NOMO-1 (cell line): ENCODE results near the gene SMIM20.

Experiments
- DNase-seq, 2 experiments: peaks; one replicate each; lab custom pipeline; 2025; ENCODE audit not compliant: unreplicated experiment in 2 of 2; lab: John Stamatoyannopoulos, UW

Gene SMIM20

DNA sequence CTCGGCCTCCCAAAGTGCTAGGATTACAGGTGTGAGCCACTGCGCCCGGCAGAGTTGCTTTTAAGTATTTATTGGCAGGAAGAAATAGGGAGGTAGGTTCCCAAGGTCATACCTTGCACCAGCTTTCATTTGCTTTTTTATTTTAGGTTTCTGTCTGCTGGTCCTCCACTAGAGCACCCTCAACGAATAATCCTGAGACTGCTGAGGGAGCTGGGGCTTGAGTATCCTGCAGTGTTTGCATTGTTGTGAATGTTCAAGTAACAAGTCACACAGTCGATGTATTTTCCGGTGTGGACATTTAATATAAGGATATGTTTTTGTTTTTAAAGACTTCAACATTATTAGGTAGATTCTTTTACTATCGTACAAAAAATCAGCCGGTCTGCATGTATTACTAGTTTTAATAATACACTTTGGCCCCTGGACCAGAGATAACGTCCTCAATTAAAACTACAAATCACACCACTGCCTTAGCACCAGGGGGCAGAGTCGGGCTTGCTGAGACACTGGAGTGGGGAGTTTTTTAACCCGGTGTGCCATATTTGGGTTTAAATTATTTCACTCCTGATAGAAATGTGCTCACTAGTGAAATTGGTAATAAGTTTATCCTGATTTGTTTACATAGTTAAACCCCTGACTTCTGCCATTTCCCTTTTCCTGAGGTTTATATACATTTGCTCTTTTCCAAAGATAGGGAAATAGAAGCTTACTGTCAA, 11.6 kb downstream of the SMIM20 start:
- peak; percentile 6 to 19 for DNase-seq

DNA sequence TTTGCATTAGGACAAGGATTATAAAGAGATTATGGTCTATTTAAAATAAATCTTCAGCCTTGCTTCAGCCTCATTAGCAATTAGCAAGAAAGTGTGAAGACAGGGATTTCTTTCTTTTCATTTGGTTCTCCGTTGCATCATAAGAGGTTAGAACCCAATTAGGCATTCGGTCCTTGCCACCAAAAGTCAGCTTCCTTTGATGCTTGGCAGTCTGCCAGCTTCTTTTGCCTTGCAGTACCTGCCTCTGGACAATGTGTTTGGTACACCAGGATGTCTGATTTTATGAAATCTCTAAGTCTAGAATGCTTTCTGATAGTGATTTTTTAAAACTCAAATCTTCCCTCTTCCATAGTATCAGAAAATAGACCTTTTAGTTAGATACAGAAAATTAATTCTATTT, 12.4 kb downstream of the SMIM20 start:
- DNase-seq, result no peak

DNA sequence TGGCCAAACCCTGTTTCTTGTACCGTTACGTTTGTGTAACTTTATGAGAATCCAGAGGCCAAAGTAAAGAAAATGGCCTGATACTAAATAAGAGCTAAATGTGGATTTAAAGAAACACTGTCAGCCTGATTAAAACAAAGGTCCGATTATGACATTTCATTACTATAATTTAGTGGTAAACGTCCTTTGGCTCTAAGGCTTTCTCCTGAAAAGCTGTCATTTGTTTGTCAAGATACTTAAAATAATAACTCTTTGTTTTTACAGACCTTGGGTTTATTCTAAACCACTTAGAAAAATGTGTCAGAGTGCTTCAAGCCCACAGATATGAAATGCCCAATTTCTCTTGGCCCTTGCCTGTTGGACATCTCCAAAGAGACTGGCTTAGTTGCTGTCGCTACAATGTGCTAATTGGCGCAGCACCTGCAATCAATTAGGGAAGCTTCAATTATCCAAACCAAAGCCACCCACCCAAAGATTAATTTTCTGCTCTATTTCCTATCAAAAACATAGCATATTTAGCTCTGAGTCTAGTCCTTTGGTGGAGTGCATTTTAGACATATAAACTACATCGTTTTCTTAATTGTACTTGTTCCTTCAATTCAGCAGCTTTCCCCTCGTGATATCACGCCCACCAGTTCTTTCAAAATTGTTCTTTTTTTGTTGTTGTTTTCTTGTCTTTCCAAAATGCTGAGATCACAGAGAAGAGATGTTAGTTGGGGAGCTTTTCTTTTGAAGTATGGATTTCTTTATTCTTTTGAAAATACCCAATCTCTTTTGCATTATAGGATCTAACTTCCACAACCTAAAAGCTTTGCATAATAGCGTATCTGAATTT, 13.6 kb downstream of the SMIM20 start:
- no peak for DNase-seq

DNA sequence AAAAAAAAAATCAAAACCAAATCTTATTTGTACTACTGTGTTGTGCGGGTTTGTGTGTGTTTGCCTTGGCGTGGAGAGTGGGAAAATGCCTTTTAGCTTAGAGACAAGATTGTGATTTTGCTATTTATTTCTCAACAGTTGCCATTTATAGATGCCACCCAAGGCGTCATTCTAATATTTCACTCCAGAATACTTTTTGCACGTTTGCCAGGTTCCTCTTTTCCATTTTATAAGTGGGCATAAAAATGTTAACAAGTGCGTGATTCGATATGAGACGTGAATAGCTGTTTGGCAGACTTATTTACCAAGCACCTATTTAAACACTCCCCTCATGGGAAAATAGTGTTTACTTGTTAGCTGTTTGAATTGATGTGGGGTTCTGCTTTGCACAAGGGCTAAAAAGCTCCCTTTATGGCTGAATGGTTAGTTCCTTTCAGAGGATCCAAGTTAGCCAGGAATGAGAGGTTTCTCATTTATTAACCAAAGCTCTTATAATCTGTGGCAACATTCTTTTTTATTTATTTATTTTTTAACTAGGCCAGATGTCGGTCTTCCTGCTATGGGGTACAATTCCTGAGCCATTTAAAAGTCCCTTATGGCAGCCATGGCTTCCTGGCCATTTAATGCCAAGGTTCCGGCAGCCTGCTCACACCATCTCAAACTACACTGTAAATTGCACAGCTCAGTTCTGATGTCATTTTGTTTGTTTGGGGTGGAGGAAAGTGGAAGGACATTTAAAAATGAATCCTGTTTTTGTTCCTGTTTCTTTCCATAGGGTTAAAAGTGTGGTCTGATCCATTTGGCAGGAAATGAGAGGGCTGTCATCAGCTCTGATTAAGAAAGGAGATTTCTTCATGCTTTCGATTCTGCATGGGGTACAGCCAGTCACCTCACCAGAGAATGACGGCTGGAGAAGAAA, 14.6 kb downstream of the SMIM20 start:
- peak; percentile 58 to 84 for DNase-seq

DNA sequence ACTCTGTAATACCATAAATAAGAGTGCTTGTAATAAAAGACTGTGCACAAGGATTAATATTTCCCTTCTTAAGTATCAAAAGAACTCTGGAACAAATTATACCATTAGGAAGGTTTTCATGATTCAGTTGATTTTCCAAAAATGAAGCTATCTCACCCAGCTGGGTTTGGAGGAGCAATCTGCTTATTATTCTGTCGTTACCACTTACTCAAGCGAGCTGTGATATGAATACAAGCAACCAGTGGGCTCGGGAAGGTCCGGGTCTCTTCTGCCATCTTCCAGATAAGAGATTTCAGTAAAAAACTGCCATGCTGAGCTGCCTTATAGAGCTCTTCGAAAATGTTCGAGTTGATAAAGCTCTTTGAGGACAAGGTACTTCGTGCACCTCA, 15.3 kb downstream of the SMIM20 start:
- no peak for DNase-seq

DNA sequence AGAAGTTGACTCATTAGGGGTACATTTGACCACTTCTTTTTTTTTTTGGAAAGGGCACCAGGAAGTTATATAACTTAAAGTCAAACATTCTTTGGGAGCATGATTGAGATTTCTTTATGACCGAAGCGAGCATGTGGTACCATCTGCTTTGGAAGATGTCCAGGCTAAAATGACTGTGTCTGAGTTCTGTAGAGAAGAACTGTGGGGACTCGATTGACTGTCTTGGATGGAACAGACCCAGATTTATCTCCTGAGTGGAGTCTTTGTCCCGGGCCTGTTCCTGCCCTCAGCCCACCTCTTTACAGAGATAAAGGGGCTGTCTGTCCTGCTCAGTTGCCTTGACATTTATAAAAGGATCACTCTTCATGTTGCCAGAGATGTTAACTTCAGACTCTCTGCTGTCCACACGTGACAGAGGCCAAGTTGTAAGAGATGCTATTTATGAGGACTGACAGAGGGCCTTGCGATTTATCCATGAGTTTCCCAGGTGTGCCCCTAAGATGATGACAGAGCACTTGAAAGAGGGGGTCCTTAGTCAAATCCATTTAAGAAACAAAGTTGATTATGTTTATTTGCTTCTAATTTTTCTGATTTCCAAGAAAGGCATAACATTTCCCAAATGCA, 16.8 kb downstream of the SMIM20 start:
- no peak for DNase-seq

DNA sequence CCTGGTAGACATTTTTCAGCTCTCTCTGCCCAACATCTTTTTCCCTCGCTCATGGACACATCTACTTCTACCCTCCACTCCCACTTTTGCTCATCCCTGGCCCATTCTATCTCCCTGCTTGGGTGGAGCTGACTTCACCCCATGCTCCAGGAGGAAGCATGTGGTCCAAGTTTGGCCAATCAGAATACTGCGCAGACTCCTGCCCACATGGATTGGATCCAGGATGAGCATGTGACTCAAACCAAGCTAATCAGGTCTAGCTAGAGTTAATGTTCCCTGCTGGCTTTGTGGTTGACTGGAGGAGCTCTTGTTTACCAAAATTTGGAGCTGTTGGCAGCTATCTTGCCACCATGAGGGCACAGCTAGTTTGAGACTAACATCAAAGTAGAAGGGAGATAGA, 22.7 kb downstream of the SMIM20 start:
- no peak for DNase-seq

DNA sequence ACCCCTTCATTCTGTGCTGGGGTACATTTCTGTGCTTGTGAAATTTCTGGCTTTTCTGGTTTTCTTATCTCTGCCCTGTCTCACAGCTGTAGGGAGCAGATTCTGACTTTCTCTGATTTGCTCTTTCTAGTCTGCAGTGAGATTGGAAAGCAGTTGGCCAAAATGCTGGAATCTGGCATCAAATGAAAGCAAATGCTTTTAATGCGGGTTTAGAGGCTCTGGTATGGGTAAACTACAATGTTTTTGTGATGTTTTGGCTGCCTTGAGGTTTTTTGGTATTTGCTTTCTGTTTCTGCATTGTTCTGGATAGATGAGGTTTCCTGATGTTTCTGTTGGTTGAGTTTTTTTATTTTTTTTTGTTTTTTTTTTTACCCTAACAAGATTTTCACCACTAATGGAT, 23.8 kb downstream of the SMIM20 start:
- no peak for DNase-seq

DNA sequence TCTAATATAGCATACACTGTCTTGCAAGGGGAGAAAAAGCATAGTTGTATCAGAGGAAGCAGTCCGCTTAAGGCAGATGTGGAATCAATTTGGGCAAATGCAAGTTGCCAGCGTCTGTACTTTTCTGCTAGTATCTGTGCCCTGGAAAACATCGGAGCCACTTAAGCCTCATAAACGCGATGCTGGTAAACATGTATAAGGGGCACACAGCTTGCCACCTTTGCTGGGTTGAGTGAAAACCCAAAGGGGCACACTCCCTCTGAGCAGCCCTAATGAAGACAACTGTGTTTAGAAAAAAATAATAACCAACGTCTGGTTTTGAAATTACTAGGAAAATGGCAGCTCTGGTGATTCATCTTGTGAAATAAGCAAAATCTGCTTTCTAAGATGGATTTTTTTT, 24.3 kb downstream of the SMIM20 start:
- DNase-seq, result no peak

DNA sequence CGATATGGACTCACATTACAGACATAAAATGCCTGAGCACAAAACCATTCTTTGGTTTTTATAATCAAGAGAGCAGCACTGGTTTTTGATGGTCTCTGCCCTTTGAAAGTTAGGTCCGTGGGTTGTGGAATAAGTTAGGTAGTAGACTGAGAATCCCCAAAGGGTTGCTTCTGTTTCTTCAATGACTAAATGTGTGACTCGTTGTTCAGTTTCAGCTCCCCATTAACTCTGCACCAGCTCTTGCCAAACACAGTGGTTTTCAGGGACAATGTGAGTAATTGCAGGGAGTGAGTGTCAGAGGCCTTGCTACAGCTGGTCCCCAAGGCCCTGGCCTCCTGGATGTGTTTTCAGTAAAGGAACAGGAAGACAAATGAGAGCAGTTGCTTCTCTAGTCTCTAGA, 24.8 kb downstream of the SMIM20 start:
- peak; percentile 27 to 73 for DNase-seq

DNA sequence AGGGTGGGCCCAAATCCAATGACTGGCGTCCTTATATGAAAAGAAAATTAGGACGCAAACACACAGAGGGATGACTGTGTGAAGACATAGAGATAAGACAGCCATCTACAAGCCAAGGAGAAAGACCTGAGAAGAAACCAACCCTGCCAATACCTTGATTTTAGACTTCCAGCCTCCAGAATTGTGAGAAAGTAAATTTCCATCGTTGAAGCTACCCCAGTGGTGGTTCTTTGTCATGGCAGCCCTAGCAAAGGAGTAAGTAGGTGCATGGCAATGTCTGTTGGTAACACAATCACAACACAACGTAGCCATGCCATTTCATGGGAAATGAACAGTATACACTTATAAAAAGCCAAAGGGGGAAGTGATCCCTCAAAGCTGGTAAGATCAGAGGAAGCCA, 25.3 kb downstream of the SMIM20 start:
- no peak for DNase-seq

DNA sequence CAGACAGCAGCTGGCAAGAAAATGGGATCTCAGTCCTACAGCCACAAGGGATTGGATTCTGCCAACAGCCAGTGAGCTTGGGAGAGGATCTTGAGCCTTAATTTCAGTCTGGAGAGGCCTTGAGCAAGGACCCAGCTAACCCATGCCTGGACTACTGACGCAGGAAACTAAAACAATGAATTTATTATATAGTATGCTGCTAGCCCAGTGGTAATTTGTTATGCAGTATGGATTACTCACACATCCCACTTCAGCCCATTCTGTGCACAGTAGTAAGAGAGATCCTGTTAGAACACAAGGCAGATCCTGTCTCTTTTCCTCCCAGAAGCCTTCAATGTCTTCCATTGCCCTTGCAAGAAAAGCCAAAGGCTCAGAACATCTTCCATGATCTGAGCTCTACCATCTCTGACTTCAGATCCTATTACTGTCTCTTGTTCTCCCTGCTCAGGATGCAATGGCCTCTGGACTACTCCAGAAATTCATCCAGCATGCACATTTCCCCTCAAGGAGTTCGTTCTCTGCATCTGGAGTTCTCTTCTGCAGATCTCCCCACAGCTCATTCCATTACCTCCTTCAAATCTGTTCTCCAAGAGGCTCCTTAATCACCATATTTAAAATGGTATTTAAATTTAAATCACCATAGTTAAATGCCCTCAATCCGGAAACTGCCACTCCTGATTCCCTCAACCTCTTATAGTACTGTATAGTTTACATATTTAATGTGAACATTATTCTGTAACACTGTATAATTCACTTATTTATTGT, 27.6 kb downstream of the SMIM20 start:
- no peak for DNase-seq

DNA sequence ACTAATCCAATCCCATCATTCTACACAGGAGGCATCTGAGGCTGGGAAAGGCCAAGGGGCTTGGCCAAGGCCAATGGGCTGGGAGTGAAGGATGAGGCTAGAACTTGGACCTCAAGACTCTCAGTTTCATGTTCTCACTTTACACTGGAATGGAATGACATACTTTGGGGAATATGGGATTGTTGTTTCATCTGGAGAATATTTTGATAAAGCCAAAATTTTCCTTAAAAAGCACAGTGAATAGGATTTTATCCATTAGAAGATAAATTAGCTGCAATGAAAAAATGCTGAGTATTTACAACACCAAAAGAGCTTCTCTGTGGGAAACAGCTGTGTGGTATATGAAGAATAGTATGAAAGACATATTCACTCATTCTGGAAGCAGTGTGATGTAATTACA, 29.3 kb downstream of the SMIM20 start:
- no peak for DNase-seq

DNA sequence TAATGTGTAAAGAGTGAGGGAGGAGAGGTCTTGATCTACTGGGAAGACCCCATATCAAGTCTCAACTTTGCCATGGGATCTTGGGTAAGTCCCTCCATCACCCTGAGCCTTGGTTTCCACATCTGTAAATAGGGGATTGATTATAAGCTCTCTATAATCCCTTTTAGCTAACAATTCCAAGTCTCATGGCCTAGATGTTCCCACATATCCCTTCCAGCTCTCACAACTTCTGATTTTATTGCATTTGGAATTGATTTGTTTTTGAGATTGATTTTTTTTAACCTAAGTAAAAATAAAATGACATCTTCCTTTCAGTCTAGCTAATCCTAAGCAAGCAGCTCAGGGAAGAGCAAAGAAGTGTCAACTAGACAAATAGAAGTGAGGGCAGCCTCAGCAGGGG, 29.8 kb downstream of the SMIM20 start:
- no peak for DNase-seq

DNA sequence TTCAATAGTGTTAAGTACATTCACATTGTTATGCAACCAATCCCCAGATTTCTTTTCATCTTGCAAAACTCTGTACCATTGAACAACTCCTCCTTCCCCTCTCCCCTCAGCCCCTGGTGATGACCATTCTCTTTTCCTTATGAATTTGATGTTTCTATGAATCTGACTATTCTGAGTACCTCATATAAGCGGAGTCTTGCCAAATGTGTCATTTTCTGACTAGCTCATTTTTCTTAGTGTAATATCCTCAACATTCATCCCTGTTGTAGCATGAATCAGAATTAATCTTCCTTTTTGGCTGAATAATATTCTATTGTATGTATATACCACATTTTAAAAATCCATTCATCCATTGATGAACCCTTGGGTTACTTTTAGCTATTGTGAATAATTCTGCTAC, 34.0 kb downstream of the SMIM20 start:
- DNase-seq, result no peak

DNA sequence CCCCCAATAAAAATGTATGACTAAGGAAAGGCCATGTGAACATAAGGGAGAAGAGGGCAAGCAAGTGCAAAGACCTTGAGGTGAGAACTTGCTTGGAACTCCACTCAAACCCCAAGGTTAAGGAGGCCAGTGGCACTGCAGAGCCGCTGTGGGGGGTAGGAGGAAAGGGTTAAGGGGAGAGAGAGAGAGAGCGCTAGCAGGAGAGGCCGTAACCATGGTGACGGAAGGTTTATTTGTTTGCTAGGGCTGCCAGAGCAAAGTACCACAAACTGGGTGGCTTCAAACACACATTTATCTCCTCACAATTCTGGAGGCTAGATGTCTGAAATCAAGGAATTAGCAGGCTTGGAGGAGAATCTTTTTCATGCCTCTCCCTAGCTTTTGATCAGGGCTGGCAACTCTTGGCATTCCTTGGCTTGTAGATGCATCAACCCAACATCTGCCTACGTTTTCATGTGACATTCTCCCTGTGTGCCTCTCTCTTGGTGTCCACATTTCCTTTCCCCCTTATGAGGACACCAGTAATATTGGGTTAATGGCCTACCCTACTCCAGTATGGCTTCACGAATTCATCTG, 35.2 kb downstream of the SMIM20 start:
- no peak for DNase-seq

DNA sequence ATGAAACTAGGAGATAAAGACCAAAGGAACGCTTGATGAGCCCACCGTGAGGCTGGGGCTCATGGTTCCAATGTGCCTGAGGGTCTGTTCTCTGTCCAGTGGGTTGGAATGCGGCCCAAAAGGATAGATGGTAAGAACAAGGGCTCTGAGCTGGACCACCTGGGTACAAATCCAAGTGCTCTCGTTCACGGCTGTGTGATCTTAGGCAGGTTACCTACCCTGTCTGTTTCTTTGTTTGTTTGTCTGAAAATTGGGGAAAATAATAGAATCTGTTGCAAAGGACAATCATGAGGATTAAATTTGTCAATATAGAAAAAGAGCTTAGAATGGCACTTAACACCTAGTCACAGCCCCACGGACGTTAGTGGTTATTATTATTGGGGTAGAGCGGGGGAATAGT, 36.0 kb downstream of the SMIM20 start:
- no peak for DNase-seq

DNA sequence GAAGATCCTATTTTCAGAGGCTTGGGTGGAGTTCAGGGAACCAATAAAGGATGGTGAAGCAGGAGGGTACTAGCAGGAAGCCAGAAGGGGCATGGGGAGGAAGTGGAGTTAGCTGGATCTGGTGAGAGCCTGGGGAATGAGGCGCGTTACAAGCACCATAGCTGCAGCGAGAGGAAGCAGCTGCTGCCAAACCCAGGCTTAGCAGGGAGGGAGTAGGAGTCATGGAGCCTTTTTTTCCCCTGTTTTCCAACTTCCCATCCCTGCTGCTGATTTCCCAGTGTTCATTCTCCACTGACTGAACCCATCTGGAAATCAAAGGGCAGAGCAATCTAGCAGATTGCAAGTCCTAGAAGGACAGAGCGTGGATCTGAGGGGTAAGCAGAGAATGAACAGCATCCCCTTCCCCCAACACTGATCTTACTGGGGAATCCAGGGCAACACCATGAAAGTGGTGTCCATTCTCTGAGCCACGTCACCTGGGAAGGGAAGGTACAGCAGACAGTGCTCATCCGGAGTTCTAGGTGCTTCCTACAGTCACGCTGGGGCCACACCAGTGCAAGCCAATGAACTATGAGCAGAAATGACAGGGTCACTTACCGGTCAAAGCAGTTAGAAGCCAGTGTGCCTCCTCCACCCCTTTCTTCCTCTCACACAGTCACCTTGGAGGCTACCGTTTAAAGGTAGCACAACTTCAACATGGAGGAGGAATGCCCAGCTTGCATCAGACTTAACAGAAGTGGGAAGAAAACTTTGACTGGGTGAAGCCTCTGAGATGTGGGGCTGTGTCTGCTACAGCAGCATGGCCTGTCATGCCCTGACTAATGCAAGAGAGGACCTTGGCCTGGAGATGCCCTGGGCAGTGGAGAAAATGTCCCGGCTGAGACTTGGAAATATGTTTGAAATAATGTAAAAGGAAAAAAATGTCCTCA, 36.7 kb downstream of the SMIM20 start:
- no peak for DNase-seq
